Ascending aorta (tissue), 2 donors: ENCODE measurements around the gene AGBL3. TPM values are rescaled to one million over a fixed set of nuclear protein-coding genes. Genes with fewer than 3 reads are reported as not detected.
"Not testable (repeated sequence)": the region's sequence is repeated elsewhere in the genome, so short reads cannot be mapped to it uniquely, and the experiment has no call there.

Experiments used
- DNase-seq, 2 donors: peaks; one replicate each; pipeline ENCODE4 v3.0.0-alpha.2; 2019; ENCODE audit warnings: low spot score in 2 of 2
- H3K27ac ChIP-seq, 2 donors: fragments of 200-600 bp; sonication (generic); one replicate each; pipeline ENCODE4 v1.5.1; 2016 to 2017; ENCODE audit warnings: mild to moderate bottlenecking in 1 of 2
- H3K27me3 ChIP-seq: fragments of 200-600 bp; sonication (generic); one replicate; pipeline ENCODE4 v1.5.1; 2017
- H3K36me3 ChIP-seq, 2 donors: fragments of 200-600 bp; sonication (generic); one replicate each; pipeline ENCODE4 v1.5.1; 2016
- H3K4me1 ChIP-seq, 2 donors: fragments of 200-600 bp; sonication (generic); one replicate each; pipeline ENCODE4 v1.5.1; 2016 to 2017; ENCODE audit warnings: mild to moderate bottlenecking in 1 of 2
- H3K4me3 ChIP-seq, 2 donors: fragments of 200-600 bp; sonication (generic); one replicate each; pipeline ENCODE4 v1.5.1; 2016 to 2017; ENCODE audit warnings: mild to moderate bottlenecking in 1 of 2
- H3K9me3 ChIP-seq, 2 donors: fragments of 200-600 bp; sonication (generic); one replicate each; pipeline ENCODE4 v1.5.1; 2016
- intact Hi-C: fragments of 100-400 bp; cut with DNase I; formaldehyde crosslinking; loops from one replicate; pipeline ENCODE4 v1.15.1; 2023
- total RNA-seq: library from RNA; depleted of rRNA; stranded (reverse); fragments of >200 nt; gene quantifications from one replicate; pipeline ENCODE4 v1.1.0, GENCODE V29; 2016
- TF ChIP-seq, protein P1 (sequence below), 3 experiments: fragments of 200-600 bp in 2 of 3; fragments of 450-650 bp in 1 of 3; sonication (generic) in 2 of 3; IDR thresholded peaks; one replicate each; pipeline ENCODE4 v1.5.1; 2016 to 2019; ENCODE audit warnings: antibody characterized with exemption in 3 of 3, mild to moderate bottlenecking in 1 of 3, moderate library complexity in 1 of 3

The AGBL3 gene
- total RNA-seq, 1 donor from 2014 or later, result 2.8 TPM

DNA sequence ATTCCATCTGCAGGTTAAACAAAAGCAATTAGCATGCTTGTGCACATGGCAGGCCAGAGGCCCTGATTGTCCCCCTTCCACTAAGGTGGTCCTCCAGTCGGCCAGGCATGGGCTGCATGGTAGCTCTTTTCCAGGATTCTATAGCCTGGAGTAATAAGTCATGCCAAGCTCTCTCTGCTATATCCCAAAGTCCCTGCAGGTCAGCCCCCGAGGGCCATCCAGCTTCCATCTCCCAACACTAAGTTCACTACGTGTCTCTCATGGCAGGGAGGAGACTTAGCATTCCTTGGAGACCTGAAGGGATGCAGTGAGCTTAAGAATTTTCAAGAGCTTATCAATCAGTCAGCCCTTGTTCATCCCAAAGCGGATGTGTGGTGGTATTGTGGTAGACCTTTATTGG lies 187.6 kb downstream of the AGBL3 start:
- peaks cover 11 to 17% of the 10 kb centered on the region in 2 donors for H3K4me1 ChIP-seq
- H3K27ac ChIP-seq, H3K9me3 ChIP-seq, H3K27me3 ChIP-seq, H3K4me3 ChIP-seq, DNase-seq, H3K36me3 ChIP-seq: not testable (repeated sequence)
- intact Hi-C loops, result loop anchor here (5.0 to 10.0 kb wide), 3 partner anchors 78 to 379 kb away; no protein-coding TSS in a partner anchor

- intact Hi-C loops, result loop anchor here (5.0 to 10.0 kb wide), 3 partner anchors 77 to 380 kb away; no protein-coding TSS in a partner anchor
- no peak for DNase-seq
- H3K4me1 ChIP-seq, result peaks cover under 1 to 8% of the 10 kb centered on the region in 2 donors
- H3K27ac ChIP-seq, result no peak overlapping the region
- TF ChIP-seq, protein P1, sequence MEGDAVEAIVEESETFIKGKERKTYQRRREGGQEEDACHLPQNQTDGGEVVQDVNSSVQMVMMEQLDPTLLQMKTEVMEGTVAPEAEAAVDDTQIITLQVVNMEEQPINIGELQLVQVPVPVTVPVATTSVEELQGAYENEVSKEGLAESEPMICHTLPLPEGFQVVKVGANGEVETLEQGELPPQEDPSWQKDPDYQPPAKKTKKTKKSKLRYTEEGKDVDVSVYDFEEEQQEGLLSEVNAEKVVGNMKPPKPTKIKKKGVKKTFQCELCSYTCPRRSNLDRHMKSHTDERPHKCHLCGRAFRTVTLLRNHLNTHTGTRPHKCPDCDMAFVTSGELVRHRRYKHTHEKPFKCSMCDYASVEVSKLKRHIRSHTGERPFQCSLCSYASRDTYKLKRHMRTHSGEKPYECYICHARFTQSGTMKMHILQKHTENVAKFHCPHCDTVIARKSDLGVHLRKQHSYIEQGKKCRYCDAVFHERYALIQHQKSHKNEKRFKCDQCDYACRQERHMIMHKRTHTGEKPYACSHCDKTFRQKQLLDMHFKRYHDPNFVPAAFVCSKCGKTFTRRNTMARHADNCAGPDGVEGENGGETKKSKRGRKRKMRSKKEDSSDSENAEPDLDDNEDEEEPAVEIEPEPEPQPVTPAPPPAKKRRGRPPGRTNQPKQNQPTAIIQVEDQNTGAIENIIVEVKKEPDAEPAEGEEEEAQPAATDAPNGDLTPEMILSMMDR (IDR thresholded peaks at IDR 0.05), result no peak
- H3K27me3 ChIP-seq, result no peaks in the 10 kb centered on the region
- H3K36me3 ChIP-seq, result peaks cover 0 to under 1% of the 10 kb centered on the region in 2 donors
- no peaks in the 10 kb centered on the region for H3K9me3 ChIP-seq
- H3K4me3 ChIP-seq, result no peak overlapping the region
Measured at GRCh38 chr7:135174941-135175340, 188.6 kb downstream of the AGBL3 start.

DNA sequence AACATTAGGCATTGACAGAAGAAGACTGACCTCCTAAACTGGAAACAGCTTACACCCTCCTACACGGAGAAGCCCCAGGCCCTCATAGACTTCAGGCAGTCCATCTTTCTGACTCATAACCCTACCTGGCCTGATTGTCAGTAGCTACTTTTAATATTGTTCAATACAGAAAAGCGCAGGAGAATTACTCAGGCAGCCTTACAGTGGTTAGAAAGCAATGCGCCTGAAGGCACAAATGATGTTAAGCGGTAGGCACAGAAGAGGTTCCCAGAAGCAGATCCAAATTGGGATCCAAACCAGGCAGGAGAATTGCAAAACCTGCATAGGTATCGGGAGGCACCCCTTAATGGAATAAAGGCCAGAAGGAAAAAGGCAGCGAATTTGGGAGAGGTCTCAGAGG lies 189.6 kb downstream of the AGBL3 start:
- peaks cover 0 to 8% of the 10 kb centered on the region in 2 donors for H3K4me1 ChIP-seq
- H3K9me3 ChIP-seq, result peaks cover 2 to 7% of the 10 kb centered on the region in 2 donors
- H3K4me3 ChIP-seq, result no peak overlapping the region
- intact Hi-C loops, result loop anchor here (10.0 kb wide), 1 partner anchor 381 kb away; no protein-coding TSS in a partner anchor
- no peak overlapping the region for H3K27ac ChIP-seq
- no peaks in the 10 kb centered on the region for H3K27me3 ChIP-seq
- no peak for DNase-seq
- TF ChIP-seq, protein P1 (IDR thresholded peaks at IDR 0.05), result no peak
- peaks cover 0 to 8% of the 10 kb centered on the region in 2 donors for H3K36me3 ChIP-seq

GRCh38 chr7:135177028-135177696 lies 190.9 kb downstream of the AGBL3 start:
- Histone ChIP-seq H3K4me3 (no peak overlapping the region), H3K27me3 (no peaks in the 10 kb centered on the region), H3K4me1 (no peaks in the 10 kb centered on the region), H3K36me3 (peaks cover 4 to 20% of the 10 kb centered on the region in 2 donors), H3K27ac (no peak overlapping the region), H3K9me3 (peaks cover 8 to 19% of the 10 kb centered on the region in 2 donors)
- intact Hi-C loops, result loop anchor here (10.0 kb wide), 1 partner anchor 382 kb away; no protein-coding TSS in a partner anchor
- TF ChIP-seq, protein P1 (IDR thresholded peaks at IDR 0.05), result no peak
- DNase-seq, result no peak

GRCh38 chr7:135178364-135178763 lies 192.1 kb downstream of the AGBL3 start:
- Histone ChIP-seq H3K4me1 (no peaks in the 10 kb centered on the region), H3K36me3 (peaks cover 9 to 32% of the 10 kb centered on the region in 2 donors), H3K4me3 (no peak overlapping the region), H3K27ac (no peak overlapping the region), H3K9me3 (peaks cover 10 to 26% of the 10 kb centered on the region in 2 donors), H3K27me3 (no peaks in the 10 kb centered on the region)
- DNase-seq, result peak in 1 of 2 donors; percentile 28
- TF ChIP-seq, protein P1 (IDR thresholded peaks at IDR 0.05), result no peak
- intact Hi-C loops, result loop anchor here (10.0 kb wide), 1 partner anchor 384 kb away; no protein-coding TSS in a partner anchor

DNA sequence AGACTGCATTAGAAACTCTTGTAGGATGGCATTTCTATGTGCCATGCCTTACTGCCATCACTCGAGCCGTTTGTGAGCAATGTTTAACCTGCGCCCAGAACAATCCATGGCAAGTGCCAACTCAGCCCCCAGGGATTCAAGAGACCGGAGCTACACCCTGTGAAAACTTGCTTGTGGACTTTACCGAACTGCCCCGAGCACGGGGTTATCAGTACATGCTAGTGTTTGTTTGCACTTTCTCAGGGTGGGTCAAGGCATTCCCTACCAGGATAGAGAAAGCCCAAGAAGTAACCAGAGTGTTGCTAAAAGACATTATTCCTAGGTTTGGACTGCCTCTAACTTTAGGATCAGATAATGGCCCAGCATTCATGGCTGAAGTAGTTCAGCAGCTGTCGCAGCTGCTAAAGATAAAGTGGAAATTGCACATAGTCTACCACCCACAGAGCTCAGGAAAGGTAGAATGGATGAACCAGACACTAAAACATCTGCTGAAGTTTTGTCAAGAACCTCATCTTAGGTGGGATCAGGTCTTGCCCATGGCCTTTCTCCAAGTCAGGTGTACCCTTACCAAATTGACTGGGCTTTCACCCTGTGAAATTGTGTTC lies 193.1 kb downstream of the AGBL3 start:
- H3K27ac ChIP-seq, result no peak overlapping the region
- H3K27me3 ChIP-seq, result no peaks in the 10 kb centered on the region
- H3K9me3 ChIP-seq, result peaks cover 10 to 26% of the 10 kb centered on the region in 2 donors
- no peak overlapping the region for H3K4me3 ChIP-seq
- TF ChIP-seq, protein P1 (IDR thresholded peaks at IDR 0.05), result no peak
- intact Hi-C loops, result loop anchor here (10.0 kb wide), 1 partner anchor 385 kb away; no protein-coding TSS in a partner anchor
- H3K36me3 ChIP-seq, result peaks cover 18 to 43% of the 10 kb centered on the region in 2 donors
- H3K4me1 ChIP-seq, result no peaks in the 10 kb centered on the region
- DNase-seq, result peak in 1 of 2 donors; percentile 48
